CD14-positive monocyte (primary cell): Measurements from ENCODE around the gene GLS. TPM values are rescaled to one million over a fixed set of nuclear protein-coding genes. Genes with fewer than 3 reads are reported as not detected.

Experiments used
- DNase-seq, 3 donors: peaks; one replicate each; pipeline ENCODE4 v3.0.0-alpha.2; 2011 to 2022
- H2AFZ ChIP-seq: 2 replicates; pipeline ENCODE4 v1.6.0; 2012; ENCODE audit warnings: mild to moderate bottlenecking, low read depth, low read length, inconsistent platforms; ENCODE audit not compliant: insufficient read depth, poor library complexity, severe bottlenecking
- H3K27ac ChIP-seq, 2 donors: 1 replicate in 1 of 2; 2 replicates in 1 of 2; pipeline ENCODE4 v1.5.1; 2012 to 2013; ENCODE audit warnings: low read length in 2 of 2, control low read depth in 1 of 2, inconsistent platforms in 1 of 2, low read depth in 1 of 2, mild to moderate bottlenecking in 1 of 2
- H3K27me3 ChIP-seq, 2 donors: one replicate each; pipeline versions ENCODE4 v1.6.0 to v1.6.1; 2011 to 2013; ENCODE audit warnings: low read length in 2 of 2; ENCODE audit not compliant: control insufficient read depth in 2 of 2, insufficient read depth in 2 of 2
- H3K36me3 ChIP-seq, 2 donors: replicated peaks in 1 of 2; 1 replicate in 1 of 2; 2 replicates in 1 of 2; pipeline versions ENCODE4 v1.5.1 to v1.6.1; 2012 to 2013; ENCODE audit warnings: low read length in 2 of 2, control low read depth in 1 of 2, inconsistent platforms in 1 of 2, mild to moderate bottlenecking in 1 of 2; ENCODE audit not compliant: insufficient read depth in 2 of 2, control insufficient read depth in 1 of 2
- H3K4me1 ChIP-seq, 2 donors: 1 replicate in 1 of 2; 2 replicates in 1 of 2; pipeline versions ENCODE4 v1.5.1 to v1.6.1; 2012 to 2013; ENCODE audit warnings: low read length in 2 of 2, control low read depth in 1 of 2, inconsistent platforms in 1 of 2, mild to moderate bottlenecking in 1 of 2, moderate library complexity in 1 of 2; ENCODE audit not compliant: insufficient read depth in 2 of 2, control insufficient read depth in 1 of 2
- H3K4me2 ChIP-seq: replicated peaks from 2 replicates; pipeline ENCODE3; 2012; ENCODE audit warnings: low read length, moderate library complexity, mild to moderate bottlenecking; ENCODE audit not compliant: poor library complexity, severe bottlenecking; ENCODE audit errors: extremely low read depth
- H3K4me3 ChIP-seq, 3 experiments: fragments of 200-600 bp in 1 of 3; sonication (generic) in 1 of 3; replicated peaks in 1 of 3; 1 replicate in 2 of 3; 2 replicates in 1 of 3; pipeline ENCODE4 v1.5.1; 2011 to 2013; ENCODE audit warnings: low read length in 3 of 3, mild to moderate bottlenecking in 3 of 3, control low read depth in 2 of 3, low read depth in 2 of 3, inconsistent platforms in 1 of 3, moderate library complexity in 1 of 3
- H3K79me2 ChIP-seq: 2 replicates; pipeline ENCODE4 v1.6.0; 2012; ENCODE audit warnings: mild to moderate bottlenecking, control low read depth, inconsistent platforms, low read length, moderate library complexity; ENCODE audit not compliant: insufficient read depth
- H3K9ac ChIP-seq: 2 replicates; pipeline ENCODE4 v1.6.0; 2017; ENCODE audit warnings: low read length, mild to moderate bottlenecking; ENCODE audit not compliant: insufficient read depth, poor library complexity, severe bottlenecking
- H3K9me3 ChIP-seq, 2 donors: replicated peaks in 1 of 2; 1 replicate in 1 of 2; 2 replicates in 1 of 2; pipeline versions ENCODE4 v1.5.1 to v1.6.1; 2012 to 2013; ENCODE audit warnings: low read length in 2 of 2, control low read depth in 1 of 2; ENCODE audit not compliant: control insufficient read depth in 1 of 2, insufficient read depth in 1 of 2
- H4K20me1 ChIP-seq: 2 replicates; pipeline ENCODE4 v1.6.0; 2012; ENCODE audit warnings: mild to moderate bottlenecking, low read length, control low read depth, moderate library complexity; ENCODE audit not compliant: insufficient read depth
- H3K27ac Mint-ChIP-seq, 7 donors: one replicate each; pipeline ENCODE4 v1.8.0; 2020; ENCODE audit warnings: mild to moderate bottlenecking in 7 of 7, mixed read lengths in 7 of 7, moderate library complexity in 6 of 7, inconsistent platforms in 2 of 7
- H3K27me3 Mint-ChIP-seq, 3 donors: one replicate each; pipeline ENCODE4 v1.8.0; 2021 to 2022; ENCODE audit warnings: low read depth in 3 of 3, mild to moderate bottlenecking in 3 of 3, mixed read lengths in 3 of 3, moderate library complexity in 3 of 3, inconsistent platforms in 1 of 3
- H3K36me3 Mint-ChIP-seq, 2 donors: one replicate each; pipeline ENCODE4 v1.8.0; 2020; ENCODE audit warnings: mixed read lengths in 2 of 2, inconsistent platforms in 1 of 2, mild to moderate bottlenecking in 1 of 2
- H3K4me1 Mint-ChIP-seq: one replicate; pipeline ENCODE4 v1.8.0; 2020; ENCODE audit warnings: mild to moderate bottlenecking, mixed read lengths
- H3K4me3 Mint-ChIP-seq, 2 donors: one replicate each; pipeline ENCODE4 v1.8.0; 2020; ENCODE audit warnings: mild to moderate bottlenecking in 2 of 2, mixed read lengths in 2 of 2, moderate library complexity in 1 of 2
- H3K9me3 Mint-ChIP-seq, 7 donors: one replicate each; pipeline ENCODE4 v1.8.0; 2020 to 2022; ENCODE audit warnings: mixed read lengths in 7 of 7, mild to moderate bottlenecking in 6 of 7, moderate library complexity in 6 of 7, inconsistent platforms in 2 of 7
- CTCF ChIP-seq: fragments of 200-600 bp; IDR thresholded peaks from one replicate; pipeline ENCODE4 v1.8.0; 2022; ENCODE audit warnings: antibody characterized with exemption, mild to moderate bottlenecking
- WGBS: methylation state at CpG from one replicate; pipeline ENCODE4 v1.1.5; 2013; ENCODE audit warnings: missing lambda C conversion rate; ENCODE audit not compliant: insufficient coverage; 5-methylcytosine and 5-hydroxymethylcytosine counted together
- intact Hi-C, 2 donors: fragments of 100-400 bp; cut with micrococcal nuclease; formaldehyde crosslinking; loops; one replicate each; pipeline versions ENCODE4 v1.15.0 to v1.15.1; 2023
- polyA plus RNA-seq, 3 donors: library from polyadenylated mRNA; depleted of rRNA in 1 of 3; unstranded in 2 of 3; stranded (reverse) in 1 of 3; fragments of 300-500 nt in 2 of 3; fragments of >200 nt in 1 of 3; fragmentation: Illumina TruSeq in 2 of 3; gene quantifications; 1 replicate in 2 of 3; 2 replicates in 1 of 3; pipeline ENCODE4 v1.2.3, GENCODE V29; 2012 to 2021

The GLS gene
- polyA plus RNA-seq, 3 donors: 6.0 to 29.5 (median 9.0) TPM

GRCh38 chr2:190909680-190910079, 29.1 kb downstream of the GLS start:
- TF ChIP-seq CTCF: no peak
- H3K79me2 ChIP-seq: no peaks in the 10 kb centered on the region
- peaks cover 39 to 50% of the 10 kb centered on the region in 2 donors for H3K36me3 Mint-ChIP-seq

GRCh38 chr2:190910341-190911136, 29.9 kb downstream of the GLS start:
- no peaks in the 10 kb centered on the region for H3K4me1 Mint-ChIP-seq
- no peaks in the 10 kb centered on the region for H3K9me3 Mint-ChIP-seq
- no peaks in the 10 kb centered on the region for H3K27me3 Mint-ChIP-seq
- Histone ChIP-seq H4K20me1 (no peaks in the 10 kb centered on the region), H3K4me3 (no peak overlapping the region), H3K36me3 (peaks cover 22 to 45% of the 10 kb centered on the region in 2 donors), H3K27ac (no peak overlapping the region), H3K9ac (no peak overlapping the region), H2AFZ (no peak overlapping the region), H3K4me2 (no peak overlapping the region), H3K4me1 (no peaks in the 10 kb centered on the region), H3K9me3 (no peaks in the 10 kb centered on the region), H3K79me2 (no peaks in the 10 kb centered on the region), H3K27me3 (no peaks in the 10 kb centered on the region)
- no peak overlapping the region for H3K4me3 Mint-ChIP-seq
- DNase-seq: no peak
- peaks cover 35 to 48% of the 10 kb centered on the region in 2 donors for H3K36me3 Mint-ChIP-seq
- no peak for TF ChIP-seq CTCF
- no CpG with 5 or more reads among the region's 3 CpGs for WGBS
- peak overlapping the region in 1 of 7 donors; percentile 32 for H3K27ac Mint-ChIP-seq
- intact Hi-C loops: no loop called here

More at GRCh38 chr2:190909680-190910079, 29.1 kb downstream of the GLS start:
- Histone ChIP-seq H3K27me3 (no peaks in the 10 kb centered on the region), H2AFZ (no peak overlapping the region), H3K9ac (no peak overlapping the region), H3K36me3 (peaks cover 28 to 52% of the 10 kb centered on the region in 2 donors), H4K20me1 (no peaks in the 10 kb centered on the region), H3K4me2 (no peak overlapping the region), H3K27ac (no peak overlapping the region), H3K4me3 (no peak overlapping the region), H3K9me3 (no peaks in the 10 kb centered on the region), H3K4me1 (no peaks in the 10 kb centered on the region)
- Mint-ChIP-seq H3K4me1 (no peaks in the 10 kb centered on the region), H3K27ac (no peak overlapping the region), H3K4me3 (no peak overlapping the region), H3K9me3 (no peaks in the 10 kb centered on the region), H3K27me3 (no peaks in the 10 kb centered on the region)
- DNase-seq: no peak
- intact Hi-C loops: loop anchor here (10.0 kb wide), 3 partner anchors 55 to 95 kb away; no protein-coding TSS in a partner anchor
- WGBS: no CpG with 5 or more reads among the region's 2 CpGs
